Measurements from ENCODE around the gene PPM1H.

Gene PPM1H

GRCh38 chr12:62792236-62792870 lies 142.6 kb downstream of the PPM1H start:
- DNase-seq, result no peak

GRCh38 chr12:62789851-62790250 lies 145.1 kb downstream of the PPM1H start:
- DNase-seq, result no peak

GRCh38 chr12:62787611-62788010 lies 147.3 kb downstream of the PPM1H start:
- no peak for DNase-seq

GRCh38 chr12:62787023-62787422 lies 147.9 kb downstream of the PPM1H start:
- DNase-seq, result no peak

- no peak for DNase-seq
These were observed 148.9 kb downstream of the PPM1H start for GRCh38 chr12:62785941-62786559.

- DNase-seq, result no peak
These were observed 150.4 kb downstream of the PPM1H start for GRCh38 chr12:62784576-62784975.

GRCh38 chr12:62783881-62784280 lies 151.1 kb downstream of the PPM1H start:
- DNase-seq, result no peak

GRCh38 chr12:62781136-62781880 lies 153.6 kb downstream of the PPM1H start:
- DNase-seq, result no peak

- DNase-seq, result no peak
These were observed 155.5 kb downstream of the PPM1H start for GRCh38 chr12:62779488-62779887.

GRCh38 chr12:62778187-62778586 lies 156.8 kb downstream of the PPM1H start:
- DNase-seq, result no peak

GRCh38 chr12:62776997-62777396 lies 158.0 kb downstream of the PPM1H start:
- DNase-seq, result no peak

GRCh38 chr12:62776575-62776974 lies 158.4 kb downstream of the PPM1H start:
- no peak for DNase-seq

- no peak for DNase-seq
These were observed 160.2 kb downstream of the PPM1H start for GRCh38 chr12:62774794-62775193.

- DNase-seq, result no peak
These were observed 162.5 kb downstream of the PPM1H start for GRCh38 chr12:62772416-62772955.

GRCh38 chr12:62771828-62772227 lies 163.1 kb downstream of the PPM1H start:
- DNase-seq, result no peak

GRCh38 chr12:62770381-62770780 lies 164.6 kb downstream of the PPM1H start:
- DNase-seq, result no peak

- no peak for DNase-seq
These were observed 165.8 kb downstream of the PPM1H start for GRCh38 chr12:62769076-62769619.

- DNase-seq, result no peak
These were observed 167.0 kb downstream of the PPM1H start for GRCh38 chr12:62767946-62768345.

- no peak for DNase-seq
These were observed 167.5 kb downstream of the PPM1H start for GRCh38 chr12:62767496-62767895.

- DNase-seq, result no peak
These were observed 168.5 kb downstream of the PPM1H start for GRCh38 chr12:62766496-62766895.

GRCh38 chr12:62763861-62764645 lies 170.9 kb downstream of the PPM1H start:
- no peak for DNase-seq

- no peak for DNase-seq
These were observed 171.6 kb downstream of the PPM1H start for GRCh38 chr12:62763312-62763711.

- DNase-seq, result no peak
These were observed 172.3 kb downstream of the PPM1H start for GRCh38 chr12:62762645-62763044.

Data from activated CD4-positive, CD25-positive, alpha-beta regulatory T cell treated with anti-CD3 and anti-CD28 coated beads, Interleukin-2, amount 50 U/mL, for 72 hours (primary cell).